Suprapubic skin (tissue), 3 donors: ENCODE measurements around the gene SYT11.

ENCODE experiments used
- EP300 ChIP-seq: sonication (generic); formaldehyde crosslinking; IDR thresholded peaks from one replicate; pipeline ENCODE4 v1.6.1; 2017; ENCODE audit warnings: antibody characterized with exemption
- TF ChIP-seq, protein P1 (sequence below), 2 donors: fragments of 200-600 bp in 1 of 2; fragments of 450-650 bp in 1 of 2; sonication (generic) in 1 of 2; IDR thresholded peaks; one replicate each; pipeline ENCODE4 v1.5.1; 2016 to 2019; ENCODE audit warnings: antibody characterized with exemption in 2 of 2, mild to moderate bottlenecking in 1 of 2, moderate library complexity in 1 of 2

DNA sequence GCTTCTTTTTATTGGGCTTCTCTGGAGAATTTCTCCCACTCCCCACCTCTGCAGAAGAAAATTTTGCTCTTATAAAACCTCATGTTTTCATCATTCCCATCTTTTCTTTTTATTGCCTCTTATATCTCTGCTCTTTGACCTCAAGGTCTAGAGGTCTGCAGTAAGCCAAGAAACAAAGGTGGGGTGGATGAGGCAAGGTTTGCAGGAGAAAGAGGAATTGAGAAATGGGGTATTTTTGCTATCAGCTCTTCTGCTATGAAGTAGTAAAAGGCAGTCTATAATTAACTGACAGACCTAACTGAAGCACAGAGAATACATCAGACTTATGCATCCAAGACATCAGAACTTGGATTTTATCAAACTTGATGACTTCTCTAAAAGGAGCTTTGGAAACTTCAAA, 22.9 kb downstream of the SYT11 start:
- TF ChIP-seq, protein P1, sequence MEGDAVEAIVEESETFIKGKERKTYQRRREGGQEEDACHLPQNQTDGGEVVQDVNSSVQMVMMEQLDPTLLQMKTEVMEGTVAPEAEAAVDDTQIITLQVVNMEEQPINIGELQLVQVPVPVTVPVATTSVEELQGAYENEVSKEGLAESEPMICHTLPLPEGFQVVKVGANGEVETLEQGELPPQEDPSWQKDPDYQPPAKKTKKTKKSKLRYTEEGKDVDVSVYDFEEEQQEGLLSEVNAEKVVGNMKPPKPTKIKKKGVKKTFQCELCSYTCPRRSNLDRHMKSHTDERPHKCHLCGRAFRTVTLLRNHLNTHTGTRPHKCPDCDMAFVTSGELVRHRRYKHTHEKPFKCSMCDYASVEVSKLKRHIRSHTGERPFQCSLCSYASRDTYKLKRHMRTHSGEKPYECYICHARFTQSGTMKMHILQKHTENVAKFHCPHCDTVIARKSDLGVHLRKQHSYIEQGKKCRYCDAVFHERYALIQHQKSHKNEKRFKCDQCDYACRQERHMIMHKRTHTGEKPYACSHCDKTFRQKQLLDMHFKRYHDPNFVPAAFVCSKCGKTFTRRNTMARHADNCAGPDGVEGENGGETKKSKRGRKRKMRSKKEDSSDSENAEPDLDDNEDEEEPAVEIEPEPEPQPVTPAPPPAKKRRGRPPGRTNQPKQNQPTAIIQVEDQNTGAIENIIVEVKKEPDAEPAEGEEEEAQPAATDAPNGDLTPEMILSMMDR (IDR thresholded peaks at IDR 0.05): no peak
- no peak for TF ChIP-seq EP300
